Gastrocnemius medialis (tissue), 4 donors: ENCODE measurements around the gene CPSF4L. TPM values are rescaled to one million over a fixed set of nuclear protein-coding genes. Genes with fewer than 3 reads are reported as not detected.

ENCODE experiments used
- ATAC-seq, 2 donors: fragments of 150-250 bp; one replicate each; pipeline ENCODE4 v1.9.1; 2016
- DNase-seq, 2 donors: peaks; one replicate each; pipeline ENCODE4 v3.0.0-alpha.2; 2019
- H3K27ac ChIP-seq, 4 donors: fragments of 200-600 bp; sonication (generic); 1 replicate in 1 of 4; 2 replicates in 3 of 4; pipeline ENCODE4 v1.5.1; 2016 to 2018; ENCODE audit warnings: mild to moderate bottlenecking in 2 of 4, moderate library complexity in 1 of 4
- H3K27me3 ChIP-seq, 3 donors: fragments of 200-600 bp; sonication (generic) in 2 of 3; 1 replicate in 1 of 3; 2 replicates in 2 of 3; pipeline versions ENCODE4 v1.5.1 to v1.6.0; 2016 to 2019; ENCODE audit warnings: mild to moderate bottlenecking in 1 of 3, moderate library complexity in 1 of 3
- H3K36me3 ChIP-seq, 2 donors: fragments of 200-600 bp; sonication (generic) in 1 of 2; one replicate each; pipeline ENCODE4 v1.5.1; 2017 to 2018
- H3K4me1 ChIP-seq, 2 donors: fragments of 200-600 bp; sonication (generic) in 1 of 2; one replicate each; pipeline ENCODE4 v1.5.1; 2016 to 2017; ENCODE audit warnings: mild to moderate bottlenecking in 2 of 2
- H3K4me3 ChIP-seq, 4 donors: fragments of 200-600 bp; sonication (generic) in 3 of 4; 1 replicate in 1 of 4; 2 replicates in 3 of 4; pipeline ENCODE4 v1.5.1; 2016 to 2019; ENCODE audit warnings: mild to moderate bottlenecking in 2 of 4
- H3K9me3 ChIP-seq, 3 donors: fragments of 200-600 bp; sonication (generic) in 2 of 3; 1 replicate in 1 of 3; 2 replicates in 2 of 3; pipeline ENCODE4 v1.5.1; 2016 to 2019
- CTCF ChIP-seq, 5 experiments: fragments of 450-650 bp in 3 of 5; fragments of 200-600 bp in 2 of 5; sonication (generic) in 2 of 5; IDR thresholded peaks in 4 of 5; conservative IDR thresholded peaks in 1 of 5; 1 replicate in 4 of 5; 2 replicates in 1 of 5; pipeline ENCODE4 v1.5.1; 2016 to 2019; ENCODE audit warnings: antibody characterized with exemption in 5 of 5, mild to moderate bottlenecking in 3 of 5, moderate library complexity in 3 of 5
- POLR2A ChIP-seq, 2 donors: fragments of 450-650 bp; IDR thresholded peaks; one replicate each; pipeline ENCODE4 v1.6.1; 2017; ENCODE audit warnings: antibody characterized with exemption in 2 of 2, mild to moderate bottlenecking in 2 of 2, moderate library complexity in 2 of 2
- in situ Hi-C, 4 donors: fragments of 200-750 bp; cut with MboI; loops; one replicate each; pipeline versions ENCODE4 v1.15.0 to v1.8.0; 2017; ENCODE audit warnings: low sequenced_read_pairs in 4 of 4
- intact Hi-C: fragments of 100-400 bp; cut with DNase I; formaldehyde crosslinking; loops from one replicate; pipeline ENCODE4 v1.15.1; 2023; ENCODE audit warnings: low total_unique reads
- total RNA-seq, 4 donors: library from RNA; depleted of rRNA; stranded (reverse); fragments of >200 nt; gene quantifications; one replicate each; pipeline versions ENCODE4 v1.1.0 to v1.2.3, GENCODE V29; 2016

Gene CPSF4L
- total RNA-seq, 4 donors from 2014 or later: not detected

GRCh38 chr17:73284354-73284753, 22.7 kb upstream of the CPSF4L start:
- intact Hi-C loops: no loop called here

GRCh38 chr17:73283841-73284282, 22.2 kb upstream of the CPSF4L start:
- in situ Hi-C loops (no loop called here), intact Hi-C loops (no loop called here)
- H3K27ac ChIP-seq: peak overlapping the region; percentile 35 to 60 (median 50)
- no peak for TF ChIP-seq CTCF (IDR thresholded peaks at IDR 0.05 in 4 of 5, conservative IDR thresholded peaks at IDR 0.05 in 1 of 5)
- TF ChIP-seq POLR2A (IDR thresholded peaks at IDR 0.05): peak in 1 of 2 donors; percentile 7
- DNase-seq (peak; percentile 35 to 53), ATAC-seq (peak in 1 of 2 donors; percentile 26)
- peaks cover 31 to 52% of the 10 kb centered on the region in 2 donors for H3K4me1 ChIP-seq
- no peak overlapping the region for H3K4me3 ChIP-seq
- H3K9me3 ChIP-seq: no peaks in the 10 kb centered on the region
- H3K36me3 ChIP-seq: peaks cover 0 to 20% of the 10 kb centered on the region in 2 donors
- no peaks in the 10 kb centered on the region for H3K27me3 ChIP-seq

More at GRCh38 chr17:73284354-73284753, 22.7 kb upstream of the CPSF4L start:
- no peak for ATAC-seq
- no peak overlapping the region for H3K4me3 ChIP-seq
- peaks cover 32 to 52% of the 10 kb centered on the region in 2 donors for H3K4me1 ChIP-seq
- H3K9me3 ChIP-seq: no peaks in the 10 kb centered on the region
- H3K36me3 ChIP-seq: peaks cover 0 to 20% of the 10 kb centered on the region in 2 donors
- peak overlapping the region; percentile 35 to 60 (median 50) for H3K27ac ChIP-seq
- in situ Hi-C loops: no loop called here
- H3K27me3 ChIP-seq: no peaks in the 10 kb centered on the region
- DNase-seq: no peak
- TF ChIP-seq CTCF (IDR thresholded peaks at IDR 0.05 in 4 of 5, conservative IDR thresholded peaks at IDR 0.05 in 1 of 5): no peak
- TF ChIP-seq POLR2A (IDR thresholded peaks at IDR 0.05): no peak

- no peak overlapping the region for H3K4me3 ChIP-seq
- H3K27me3 ChIP-seq: no peaks in the 10 kb centered on the region
- intact Hi-C loops (no loop called here), in situ Hi-C loops (no loop called here)
- H3K9me3 ChIP-seq: no peaks in the 10 kb centered on the region
- peak overlapping the region; percentile 35 to 60 (median 50) for H3K27ac ChIP-seq
- peaks cover 0 to 20% of the 10 kb centered on the region in 2 donors for H3K36me3 ChIP-seq
- H3K4me1 ChIP-seq: peaks cover 33 to 52% of the 10 kb centered on the region in 2 donors
- TF ChIP-seq POLR2A (IDR thresholded peaks at IDR 0.05) (no peak), CTCF (IDR thresholded peaks at IDR 0.05 in 4 of 5, conservative IDR thresholded peaks at IDR 0.05 in 1 of 5) (no peak)
- no peak for DNase-seq
- no peak for ATAC-seq
These were observed 21.6 kb upstream of the CPSF4L start for GRCh38 chr17:73283250-73283649.

GRCh38 chr17:73282629-73283028, 20.9 kb upstream of the CPSF4L start:
- DNase-seq (no peak), ATAC-seq (no peak)
- Histone ChIP-seq H3K27ac (peak overlapping the region in 2 of 4 donors; percentile 9 to 58), H3K4me3 (no peak overlapping the region), H3K4me1 (peaks cover 39 to 53% of the 10 kb centered on the region in 2 donors), H3K9me3 (no peaks in the 10 kb centered on the region), H3K36me3 (peaks cover 0 to 20% of the 10 kb centered on the region in 2 donors), H3K27me3 (no peaks in the 10 kb centered on the region)
- no peak for TF ChIP-seq POLR2A (IDR thresholded peaks at IDR 0.05)
- TF ChIP-seq CTCF (IDR thresholded peaks at IDR 0.05 in 4 of 5, conservative IDR thresholded peaks at IDR 0.05 in 1 of 5): no peak
- in situ Hi-C loops (no loop called here), intact Hi-C loops (no loop called here)

- Histone ChIP-seq H3K4me3 (no peak overlapping the region), H3K4me1 (peaks cover 36 to 48% of the 10 kb centered on the region in 2 donors), H3K27ac (peak overlapping the region in 1 of 4 donors; percentile 58), H3K36me3 (peaks cover 0 to 20% of the 10 kb centered on the region in 2 donors), H3K27me3 (no peaks in the 10 kb centered on the region), H3K9me3 (no peaks in the 10 kb centered on the region)
- in situ Hi-C loops: no loop called here
- TF ChIP-seq CTCF (IDR thresholded peaks at IDR 0.05 in 4 of 5, conservative IDR thresholded peaks at IDR 0.05 in 1 of 5) (no peak), POLR2A (IDR thresholded peaks at IDR 0.05) (no peak)
- ATAC-seq (no peak), DNase-seq (no peak)
- intact Hi-C loops: no loop called here
These were observed 20.2 kb upstream of the CPSF4L start for GRCh38 chr17:73281928-73282327.
